Prostate gland (tissue), 2 donors: ENCODE data around the gene PCDHA5.
"Not testable (repeated sequence)": the region's sequence is repeated elsewhere in the genome, so short reads cannot be mapped to it uniquely, and the experiment has no call there.

Experiments used
- CTCF ChIP-seq, 4 experiments: fragments of 200-600 bp in 2 of 4; fragments of 450-650 bp in 2 of 4; sonication (generic) in 2 of 4; IDR thresholded peaks; 1 replicate in 3 of 4; 2 replicates in 1 of 4; pipeline ENCODE4 v1.5.1; 2016 to 2019; ENCODE audit warnings: antibody characterized with exemption in 4 of 4, mild to moderate bottlenecking in 2 of 4, moderate library complexity in 2 of 4
- POLR2A ChIP-seq: fragments of 450-650 bp; IDR thresholded peaks from one replicate; pipeline ENCODE4 v1.6.1; 2016; ENCODE audit warnings: antibody characterized with exemption, mild to moderate bottlenecking
- POLR2AphosphoS5 ChIP-seq: sonication (generic); formaldehyde crosslinking; IDR thresholded peaks from one replicate; pipeline ENCODE4 v1.6.1; 2017; ENCODE audit warnings: antibody characterized with exemption

GRCh38 chr5:140822969-140823368 is 1.6 kb downstream of the PCDHA5 start:
- not testable (repeated sequence) for TF ChIP-seq CTCF (IDR thresholded peaks at IDR 0.05); POLR2AphosphoS5; POLR2A
